ENCODE measurements around the gene OR2J3.
"Not testable (repeated sequence)": the region's sequence is repeated elsewhere in the genome, so short reads cannot be mapped to it uniquely, and the experiment has no call there.

Gene OR2J3

GRCh38 chr6:29112135-29112534 is 4.3 kb downstream of the OR2J3 start (continued):
- TF ChIP-seq TSHZ2 (CRISPR knock-in tag; IDR thresholded peaks at IDR 0.05) (no peak), ZFP3 (CRISPR knock-in tag; IDR thresholded peaks at IDR 0.05) (no peak)

- ATAC-seq = not testable (repeated sequence)
Measured at GRCh38 chr6:29114964-29115363, 7.1 kb downstream of the OR2J3 start.

- TF ChIP-seq ZC3H10 (CRISPR knock-in tag; IDR thresholded peaks at IDR 0.05) = no peak
- no peak for TF ChIP-seq PATZ1 (CRISPR knock-in tag; IDR thresholded peaks at IDR 0.05; ENCODE audit: borderline replicate concordance)
- TF ChIP-seq CSRNP3 (CRISPR knock-in tag; IDR thresholded peaks at IDR 0.05) = no peak
- no peak for TF ChIP-seq ZNF8 (CRISPR knock-in tag; IDR thresholded peaks at IDR 0.05)
- TF ChIP-seq CREB5 (CRISPR knock-in tag; IDR thresholded peaks at IDR 0.05; ENCODE audit: low read depth) = no peak
- TF ChIP-seq SNAI2 (CRISPR knock-in tag; IDR thresholded peaks at IDR 0.05) = no peak
- TF ChIP-seq ARNTL (CRISPR knock-in tag; IDR thresholded peaks at IDR 0.05; ENCODE audit: borderline replicate concordance, low read depth) = no peak
- TF ChIP-seq ZNF70 (CRISPR knock-in tag; IDR thresholded peaks at IDR 0.05) = no peak
- no peak for TF ChIP-seq OSR1 (CRISPR knock-in tag; IDR thresholded peaks at IDR 0.05)
- no peak for TF ChIP-seq GLIS3 (CRISPR knock-in tag; IDR thresholded peaks at IDR 0.05)
- no peak for TF ChIP-seq ZNF565 (CRISPR knock-in tag; conservative IDR thresholded peaks at IDR 0.05; ENCODE audit: low read depth)
- no peak for TF ChIP-seq ZFP30 (CRISPR knock-in tag; IDR thresholded peaks at IDR 0.05)
- no peak for TF ChIP-seq RARB (CRISPR knock-in tag; IDR thresholded peaks at IDR 0.05)
- no peak for TF ChIP-seq ESRRG (CRISPR knock-in tag; IDR thresholded peaks at IDR 0.05)
- no peak for TF ChIP-seq PPARA (CRISPR knock-in tag; IDR thresholded peaks at IDR 0.05; ENCODE audit: borderline replicate concordance)
- no peak for ATAC-seq
Measured at GRCh38 chr6:29129326-29130012, 21.6 kb downstream of the OR2J3 start.

- TF ChIP-seq ZNF70 (CRISPR knock-in tag; IDR thresholded peaks at IDR 0.05) (no peak), ZFP3 (CRISPR knock-in tag; IDR thresholded peaks at IDR 0.05) (no peak), RARB (CRISPR knock-in tag; IDR thresholded peaks at IDR 0.05) (no peak), ISL1 (CRISPR knock-in tag; IDR thresholded peaks at IDR 0.05) (no peak), CREB5 (CRISPR knock-in tag; IDR thresholded peaks at IDR 0.05; ENCODE audit: low read depth) (no peak), ZFP30 (CRISPR knock-in tag; IDR thresholded peaks at IDR 0.05) (no peak), TCF4 (CRISPR knock-in tag; IDR thresholded peaks at IDR 0.05; ENCODE audit: borderline replicate concordance) (no peak), PPARA (CRISPR knock-in tag; IDR thresholded peaks at IDR 0.05; ENCODE audit: borderline replicate concordance) (no peak), ESRRG (CRISPR knock-in tag; IDR thresholded peaks at IDR 0.05) (no peak), ZNF8 (CRISPR knock-in tag; IDR thresholded peaks at IDR 0.05) (no peak), PATZ1 (CRISPR knock-in tag; IDR thresholded peaks at IDR 0.05; ENCODE audit: borderline replicate concordance) (no peak)
- no peak for ATAC-seq
Measured at GRCh38 chr6:29130644-29131043, 22.8 kb downstream of the OR2J3 start.

Measured in SK-N-SH treated with all-trans-retinoic acid at 6 μM for 48 hours (cell line).